Measurements from ENCODE around the gene GPR55. TPM values are rescaled to one million over a fixed set of nuclear protein-coding genes. Genes with fewer than 3 reads are reported as not detected.

GPR55 gene
- total and polyA plus RNA-seq, 7 donors = 0.01 to 0.32 (median 0.03) TPM; not detected in 4

DNA sequence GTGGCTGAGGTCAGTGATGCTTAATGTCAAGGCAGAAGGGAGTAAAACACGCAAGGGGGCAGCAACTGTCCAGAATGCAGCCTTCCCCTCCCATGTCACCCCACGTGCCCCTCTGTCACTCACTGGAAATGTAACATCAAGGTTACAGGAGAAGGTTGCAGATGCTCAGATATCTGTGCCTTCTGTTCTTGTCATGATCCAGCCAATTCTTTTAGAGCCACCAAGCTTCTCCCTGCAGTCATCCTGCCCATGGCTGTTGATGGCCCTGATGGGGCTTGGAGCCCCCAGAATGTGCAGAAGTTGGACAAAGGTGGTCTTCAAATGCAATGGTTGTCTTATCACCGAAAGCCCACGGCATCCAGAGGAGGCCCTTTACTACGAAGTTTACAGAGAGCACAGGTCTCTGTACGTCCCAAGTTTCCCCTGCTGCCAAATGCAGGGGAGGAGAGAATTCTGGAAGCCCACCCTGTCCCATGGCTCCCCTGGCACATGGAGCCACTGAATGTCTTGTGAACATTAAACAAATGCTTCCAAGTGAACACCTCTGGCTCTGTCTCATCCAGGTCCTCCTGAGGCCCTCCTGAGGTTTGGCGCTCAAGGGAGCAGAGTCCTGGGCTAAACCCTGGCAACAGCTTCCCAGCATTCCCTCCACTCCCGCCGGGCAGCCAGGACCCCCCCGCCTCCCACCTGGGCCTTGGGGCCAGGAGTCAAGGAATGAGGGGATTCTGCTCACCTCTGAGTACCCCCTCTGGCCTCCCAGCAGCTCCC is 4.5 kb upstream of the GPR55 start:
- peaks cover 0 to 6% (median 0%) of the 10 kb centered on the region in 3 donors for H3K27me3 ChIP-seq (ENCODE audit: insufficient read depth in 3 of 3, low read length in 2 of 3)
- H3K9me3 ChIP-seq = no peaks in the 10 kb centered on the region
- H3K36me3 ChIP-seq (ENCODE audit: insufficient read depth in 1 of 2, low read depth in 1 of 2) = no peaks in the 10 kb centered on the region
- WGBS, 3 donors = 75 to 83% (median 77%) methylated on average over 9 to 10 of the region's 10 CpGs
- intact Hi-C loops (cut with DNase I) = no loop called here
- H3K4me1 ChIP-seq = no peaks in the 10 kb centered on the region
- TF ChIP-seq, protein P1, sequence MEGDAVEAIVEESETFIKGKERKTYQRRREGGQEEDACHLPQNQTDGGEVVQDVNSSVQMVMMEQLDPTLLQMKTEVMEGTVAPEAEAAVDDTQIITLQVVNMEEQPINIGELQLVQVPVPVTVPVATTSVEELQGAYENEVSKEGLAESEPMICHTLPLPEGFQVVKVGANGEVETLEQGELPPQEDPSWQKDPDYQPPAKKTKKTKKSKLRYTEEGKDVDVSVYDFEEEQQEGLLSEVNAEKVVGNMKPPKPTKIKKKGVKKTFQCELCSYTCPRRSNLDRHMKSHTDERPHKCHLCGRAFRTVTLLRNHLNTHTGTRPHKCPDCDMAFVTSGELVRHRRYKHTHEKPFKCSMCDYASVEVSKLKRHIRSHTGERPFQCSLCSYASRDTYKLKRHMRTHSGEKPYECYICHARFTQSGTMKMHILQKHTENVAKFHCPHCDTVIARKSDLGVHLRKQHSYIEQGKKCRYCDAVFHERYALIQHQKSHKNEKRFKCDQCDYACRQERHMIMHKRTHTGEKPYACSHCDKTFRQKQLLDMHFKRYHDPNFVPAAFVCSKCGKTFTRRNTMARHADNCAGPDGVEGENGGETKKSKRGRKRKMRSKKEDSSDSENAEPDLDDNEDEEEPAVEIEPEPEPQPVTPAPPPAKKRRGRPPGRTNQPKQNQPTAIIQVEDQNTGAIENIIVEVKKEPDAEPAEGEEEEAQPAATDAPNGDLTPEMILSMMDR (IDR thresholded peaks at IDR 0.05) = no peak
- no peak overlapping the region for H3K4me3 ChIP-seq
- H3K27ac ChIP-seq = no peak overlapping the region
- DNase-seq = no peak
- no peak for ATAC-seq

DNA sequence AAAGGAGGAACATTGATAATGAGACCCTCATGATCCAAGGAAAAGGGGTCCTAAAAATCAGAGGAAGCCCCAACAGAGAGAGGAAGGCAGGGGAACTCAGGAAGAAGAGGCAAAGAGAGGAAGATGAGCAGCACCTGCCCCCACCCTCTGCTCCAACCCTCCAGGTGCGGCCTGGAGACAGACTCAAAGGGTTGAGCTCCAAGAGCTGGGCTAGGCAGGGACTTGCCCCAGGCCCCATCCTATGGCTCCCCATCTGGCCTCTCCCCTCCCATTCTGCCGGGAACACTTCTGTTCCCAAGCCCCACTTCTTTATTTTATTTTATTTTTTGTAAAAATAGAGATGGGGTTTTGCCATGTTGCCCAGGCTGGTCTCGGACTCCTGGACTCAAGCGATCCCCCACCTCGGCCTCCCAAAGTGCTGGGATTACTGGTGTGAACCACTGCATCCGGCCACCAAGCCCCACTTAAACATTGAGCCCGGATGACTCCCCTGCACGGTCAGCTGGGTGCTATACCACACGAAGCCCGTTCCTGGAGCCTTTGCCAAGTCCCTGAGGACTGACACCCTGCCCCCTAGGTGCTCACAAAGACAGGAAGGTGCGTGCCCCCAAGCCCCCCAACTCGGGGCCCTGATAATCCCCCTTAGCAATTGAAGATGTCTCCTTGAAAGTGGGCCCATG is 3.8 kb upstream of the GPR55 start:
- Histone ChIP-seq H3K4me1 (no peaks in the 10 kb centered on the region), H3K4me3 (no peak overlapping the region), H3K36me3 (ENCODE audit: insufficient read depth in 1 of 2, low read depth in 1 of 2) (no peaks in the 10 kb centered on the region), H3K27ac (no peak overlapping the region), H3K9me3 (no peaks in the 10 kb centered on the region), H3K27me3 (ENCODE audit: insufficient read depth in 3 of 3, low read length in 2 of 3) (peaks cover 0 to 2% (median 0%) of the 10 kb centered on the region in 3 donors)
- DNase-seq = no peak
- WGBS, 3 donors = 86 to 90% (median 87%) methylated on average over 12 of the region's 12 CpGs
- ATAC-seq = no peak
- TF ChIP-seq, protein P1 (IDR thresholded peaks at IDR 0.05) = no peak
- intact Hi-C loops (cut with DNase I) = no loop called here

DNA sequence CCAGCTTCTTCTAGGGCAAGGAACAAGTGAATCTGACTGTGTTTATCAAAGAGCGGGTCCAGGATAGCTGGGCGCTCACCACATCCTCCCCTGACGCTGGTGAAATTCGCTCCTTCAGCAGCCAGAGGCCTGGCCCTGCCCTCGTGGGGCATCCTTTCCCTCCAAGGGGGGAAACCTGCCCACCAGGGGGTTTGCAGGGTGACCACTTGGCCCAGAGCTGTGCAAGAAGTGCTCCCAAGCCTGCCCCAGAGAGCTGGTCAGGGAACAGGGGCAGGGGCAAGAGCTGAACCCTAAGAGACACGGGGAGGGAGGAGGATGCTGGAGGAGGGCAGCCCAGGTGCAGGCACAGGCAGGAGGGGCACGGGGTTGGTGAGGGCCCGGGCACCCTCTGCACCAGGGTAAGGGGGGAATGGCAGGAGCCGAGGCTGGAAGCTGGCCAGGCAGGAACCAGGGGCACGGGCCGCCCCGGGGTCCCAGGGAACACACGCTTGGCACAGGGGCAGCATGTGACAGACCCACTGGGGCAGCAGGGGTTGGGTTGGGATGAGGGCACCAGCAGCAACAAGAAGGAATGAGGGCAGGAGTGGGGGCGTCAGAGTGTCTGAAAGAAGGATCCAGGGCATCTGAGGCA is 2.8 kb upstream of the GPR55 start:
- Histone ChIP-seq H3K9me3 (no peaks in the 10 kb centered on the region), H3K27ac (no peak overlapping the region), H3K4me1 (no peaks in the 10 kb centered on the region), H3K27me3 (ENCODE audit: insufficient read depth in 3 of 3, low read length in 2 of 3) (no peaks in the 10 kb centered on the region), H3K4me3 (no peak overlapping the region), H3K36me3 (ENCODE audit: insufficient read depth in 1 of 2, low read depth in 1 of 2) (no peaks in the 10 kb centered on the region)
- intact Hi-C loops (cut with DNase I) = no loop called here
- DNase-seq = no peak
- 75 to 85% (median 78%) methylated on average over 14 of the region's 14 CpGs for WGBS, 3 donors
- TF ChIP-seq, protein P1 (IDR thresholded peaks at IDR 0.05) = no peak
- ATAC-seq = no peak

DNA sequence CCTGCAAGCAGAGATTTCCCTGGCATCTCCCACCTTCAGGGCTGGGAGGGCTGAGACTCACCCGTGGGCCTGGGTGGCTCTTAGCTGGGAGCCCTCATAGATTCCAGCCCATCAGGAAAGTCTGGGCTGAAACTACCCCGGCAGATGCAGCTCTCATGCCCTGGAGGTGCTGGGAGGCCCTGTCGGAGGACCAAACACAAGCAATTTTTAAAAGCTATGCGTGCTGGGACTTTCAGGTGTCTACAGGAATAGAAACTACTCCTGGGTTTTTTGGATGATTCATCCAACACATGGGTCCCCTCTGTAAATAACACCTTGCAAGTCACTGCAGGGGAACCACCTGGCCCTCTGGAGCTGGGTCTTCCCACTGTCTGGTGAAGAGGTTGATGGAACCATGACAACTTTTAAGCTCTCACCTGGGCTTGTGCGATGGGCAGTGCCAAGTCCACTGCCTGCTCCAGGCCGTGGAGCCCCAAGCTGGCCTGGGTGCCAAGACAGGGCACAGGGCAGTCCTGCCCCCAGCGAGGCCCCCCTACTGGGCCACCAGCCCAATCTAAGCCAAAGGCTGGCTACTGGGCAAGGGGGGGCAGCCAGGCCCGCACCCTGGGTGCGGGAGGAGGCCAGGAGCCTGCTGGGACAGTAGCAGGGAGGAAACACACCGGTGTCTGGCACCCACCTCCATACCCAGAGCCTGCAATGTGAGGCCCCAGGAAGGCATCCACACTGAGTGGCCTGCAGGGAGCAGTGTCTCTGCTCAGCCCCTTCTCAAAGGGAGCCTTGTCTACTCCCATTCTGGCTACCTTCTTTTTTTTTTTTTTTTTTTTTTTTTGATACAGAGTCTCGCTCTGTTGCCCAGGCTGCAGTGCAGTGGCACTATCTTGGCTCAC is 1.1 kb upstream of the GPR55 start:
- H3K27me3 ChIP-seq (ENCODE audit: insufficient read depth in 3 of 3, low read length in 2 of 3) = no peaks in the 10 kb centered on the region
- no peaks in the 10 kb centered on the region for H3K36me3 ChIP-seq (ENCODE audit: insufficient read depth in 1 of 2, low read depth in 1 of 2)
- DNase-seq = no peak
- ATAC-seq = no peak
- H3K9me3 ChIP-seq = no peaks in the 10 kb centered on the region
- WGBS, 3 donors = 79 to 83% (median 80%) methylated on average over 11 of the region's 11 CpGs
- intact Hi-C loops (cut with DNase I) = no loop called here
- TF ChIP-seq, protein P1 (IDR thresholded peaks at IDR 0.05) = no peak
- no peak overlapping the region for H3K27ac ChIP-seq
- H3K4me1 ChIP-seq = no peaks in the 10 kb centered on the region
- H3K4me3 ChIP-seq = no peak overlapping the region
